C4-2B (cell line): ENCODE results near the gene OSTN.
"Not testable (repeated sequence)": the region's sequence is repeated elsewhere in the genome, so short reads cannot be mapped to it uniquely, and the experiment has no call there.

Source experiments
- H3K27ac ChIP-seq: fragments of 450-650 bp; 2 replicates; pipeline ENCODE4 v1.5.1; 2017
- ZFX ChIP-seq: fragments of 450-650 bp; IDR thresholded peaks from 2 replicates; pipeline ENCODE4 v1.6.1; 2017
- TF ChIP-seq, protein P1 (sequence below): fragments of 450-650 bp; conservative IDR thresholded peaks from 2 replicates; pipeline ENCODE4 v1.5.1; 2017; ENCODE audit warnings: mild to moderate bottlenecking

The OSTN gene

DNA sequence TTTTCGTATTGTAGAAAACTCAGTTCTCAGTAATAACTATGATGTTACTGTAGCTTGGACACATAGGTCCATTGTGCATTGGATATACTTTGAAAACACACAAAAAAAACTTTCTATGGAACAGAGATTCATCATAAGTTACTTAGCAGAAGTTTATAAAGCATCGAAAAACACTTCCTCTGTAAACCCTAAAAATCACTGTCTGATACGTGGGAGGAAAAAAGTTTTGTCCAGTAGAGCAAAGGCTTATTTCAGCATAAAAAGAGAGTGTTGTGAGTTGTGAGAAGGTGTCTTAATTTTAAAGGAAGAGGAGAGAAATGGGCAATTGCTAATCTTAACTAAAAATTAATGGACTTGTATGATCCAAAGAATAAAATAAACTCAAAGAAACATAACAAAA lies 64.8 kb downstream of the OSTN start:
- TF ChIP-seq ZFX: no peak
- TF ChIP-seq, protein P1, sequence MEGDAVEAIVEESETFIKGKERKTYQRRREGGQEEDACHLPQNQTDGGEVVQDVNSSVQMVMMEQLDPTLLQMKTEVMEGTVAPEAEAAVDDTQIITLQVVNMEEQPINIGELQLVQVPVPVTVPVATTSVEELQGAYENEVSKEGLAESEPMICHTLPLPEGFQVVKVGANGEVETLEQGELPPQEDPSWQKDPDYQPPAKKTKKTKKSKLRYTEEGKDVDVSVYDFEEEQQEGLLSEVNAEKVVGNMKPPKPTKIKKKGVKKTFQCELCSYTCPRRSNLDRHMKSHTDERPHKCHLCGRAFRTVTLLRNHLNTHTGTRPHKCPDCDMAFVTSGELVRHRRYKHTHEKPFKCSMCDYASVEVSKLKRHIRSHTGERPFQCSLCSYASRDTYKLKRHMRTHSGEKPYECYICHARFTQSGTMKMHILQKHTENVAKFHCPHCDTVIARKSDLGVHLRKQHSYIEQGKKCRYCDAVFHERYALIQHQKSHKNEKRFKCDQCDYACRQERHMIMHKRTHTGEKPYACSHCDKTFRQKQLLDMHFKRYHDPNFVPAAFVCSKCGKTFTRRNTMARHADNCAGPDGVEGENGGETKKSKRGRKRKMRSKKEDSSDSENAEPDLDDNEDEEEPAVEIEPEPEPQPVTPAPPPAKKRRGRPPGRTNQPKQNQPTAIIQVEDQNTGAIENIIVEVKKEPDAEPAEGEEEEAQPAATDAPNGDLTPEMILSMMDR: no peak
- H3K27ac ChIP-seq: no peak overlapping the region

DNA sequence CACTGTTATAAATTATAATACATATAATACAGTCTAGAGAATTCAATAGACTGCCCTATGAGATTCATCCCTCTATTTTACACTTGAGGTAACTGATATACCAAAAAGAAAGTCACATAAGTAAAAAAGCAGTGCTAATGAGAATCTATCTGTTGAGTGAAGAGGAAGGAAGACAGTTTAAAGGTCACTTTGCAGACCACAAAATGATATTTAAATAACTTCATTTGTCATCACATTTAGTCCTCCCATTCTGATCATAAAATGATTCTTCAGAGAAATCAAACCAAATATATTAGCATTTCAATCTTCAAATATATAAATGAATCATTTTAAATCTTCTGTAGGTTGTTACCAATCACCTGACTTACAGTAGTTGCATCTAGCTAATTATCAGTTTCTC lies 69.7 kb downstream of the OSTN start:
- H3K27ac ChIP-seq: no peak overlapping the region
- TF ChIP-seq, protein P1: no peak
- no peak for TF ChIP-seq ZFX

DNA sequence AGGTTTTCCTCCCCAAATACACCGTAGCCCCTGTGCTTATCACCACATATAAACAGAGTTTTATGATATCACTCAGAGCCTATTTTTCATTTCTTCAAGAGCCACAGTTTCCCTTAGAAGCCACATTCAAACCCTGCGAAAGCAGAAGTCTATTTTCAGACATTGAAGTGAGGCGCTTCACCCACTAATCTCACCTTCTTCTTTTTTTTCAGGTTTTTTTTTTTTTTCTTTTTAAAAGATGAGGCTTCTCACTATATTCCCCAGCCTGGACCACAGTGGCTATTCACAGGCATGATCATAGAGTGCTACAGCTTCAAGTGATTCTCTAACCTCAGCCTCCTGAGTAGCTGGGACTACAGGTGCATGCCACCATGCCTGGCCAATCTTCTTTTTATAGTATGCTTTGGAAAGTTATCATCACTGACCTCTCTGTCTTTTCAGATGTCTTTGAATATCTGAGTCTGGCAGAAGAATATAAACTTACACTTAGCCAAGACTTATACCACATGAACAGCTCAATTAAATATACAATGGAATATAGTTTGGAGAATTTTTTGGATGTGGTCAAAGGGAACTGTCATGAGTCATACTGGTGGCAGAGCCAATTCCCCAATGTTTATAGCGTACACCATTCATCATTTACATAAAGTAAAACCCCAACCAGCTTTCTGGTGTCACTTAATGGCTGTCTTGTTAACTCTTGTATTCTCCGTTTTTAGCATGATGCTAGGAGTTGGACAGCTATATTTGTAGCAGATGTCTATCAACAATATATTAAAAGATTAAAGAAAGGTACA lies 70.4 kb downstream of the OSTN start:
- no peak for TF ChIP-seq ZFX
- TF ChIP-seq, protein P1: no peak

DNA sequence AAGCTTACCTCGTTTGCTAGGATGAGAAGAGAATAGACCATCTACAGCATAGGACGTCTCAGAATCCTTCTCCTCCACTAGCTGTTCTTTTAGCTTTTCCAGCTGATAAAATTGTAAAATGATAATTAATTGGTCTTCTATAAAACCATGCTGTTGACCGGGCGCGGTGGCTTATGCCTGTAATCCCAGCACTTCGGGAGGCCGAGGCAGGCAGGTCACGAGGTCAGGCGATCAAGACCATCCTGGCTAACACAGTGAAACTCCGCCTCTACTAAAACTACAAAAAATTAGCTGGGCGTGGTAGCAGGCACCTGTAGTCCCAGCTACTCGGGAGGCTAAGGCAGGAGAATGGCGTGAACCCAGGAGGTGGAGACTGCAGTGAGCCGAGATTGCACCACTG lies 76.2 kb downstream of the OSTN start:
- H3K27ac ChIP-seq: not testable (repeated sequence)

More for the DNA sequence above, 70.4 kb downstream of the OSTN start:
- H3K27ac ChIP-seq: no peak overlapping the region

DNA sequence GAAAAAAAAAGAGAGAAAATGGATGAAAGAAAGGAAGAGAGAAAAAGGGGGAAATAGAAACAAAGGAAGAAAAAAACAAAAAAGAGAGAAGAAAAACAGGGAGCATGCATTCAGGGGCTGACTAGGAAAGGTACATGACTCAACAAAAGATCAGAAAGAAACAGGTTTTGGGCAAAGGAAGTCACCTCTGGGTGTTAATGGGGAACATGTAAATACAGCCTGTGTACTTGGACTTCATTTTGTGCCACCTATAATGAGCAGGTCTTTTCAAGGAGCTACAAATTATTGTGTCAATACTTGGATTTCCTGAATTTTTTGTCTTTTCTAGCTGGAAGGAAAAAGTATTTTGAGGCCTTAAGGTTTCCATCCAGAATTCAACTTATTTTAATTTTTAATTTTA lies 76.7 kb downstream of the OSTN start:
- no peak overlapping the region for H3K27ac ChIP-seq
- TF ChIP-seq, protein P1: no peak
- TF ChIP-seq ZFX: no peak

DNA sequence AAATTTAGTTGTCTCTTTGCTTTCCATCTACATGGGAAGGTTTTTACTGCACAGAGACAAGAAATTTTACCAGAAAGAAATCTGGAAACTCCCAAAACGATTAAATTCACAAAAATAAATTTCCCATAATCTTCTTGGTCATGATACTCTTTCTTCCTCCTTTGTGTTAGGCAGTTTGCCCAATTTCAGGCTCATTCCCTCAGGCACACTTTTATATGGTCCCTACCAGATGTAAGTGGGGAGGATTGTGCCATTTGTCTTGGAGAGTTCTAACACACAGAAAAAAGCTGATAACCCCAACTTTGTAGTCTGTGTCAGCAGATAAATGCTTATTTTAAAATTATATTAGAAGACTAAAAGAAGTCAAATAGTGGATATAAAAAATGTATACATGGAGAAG lies 81.1 kb downstream of the OSTN start:
- TF ChIP-seq ZFX: no peak
- TF ChIP-seq, protein P1: no peak
- H3K27ac ChIP-seq: no peak overlapping the region

DNA sequence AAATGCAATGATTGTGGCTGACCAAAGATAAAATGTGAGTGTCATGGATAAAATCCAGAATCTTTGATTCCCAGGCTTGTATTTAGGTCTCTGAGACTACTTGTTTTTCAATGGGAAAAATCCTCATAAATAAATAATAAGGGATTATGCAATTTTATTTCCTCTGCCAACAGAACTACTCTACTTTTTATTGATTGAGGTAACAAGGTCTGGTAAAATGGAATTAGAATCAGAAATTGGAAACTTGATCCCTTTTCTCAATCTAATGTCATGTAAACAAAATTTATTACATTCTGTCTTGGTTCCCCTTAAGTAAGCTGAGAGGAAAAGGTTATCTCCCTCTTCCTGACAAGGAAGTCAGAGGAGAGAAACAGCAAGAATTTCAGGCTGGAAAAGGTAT lies 81.8 kb downstream of the OSTN start:
- no peak overlapping the region for H3K27ac ChIP-seq
- TF ChIP-seq, protein P1: no peak
- TF ChIP-seq ZFX: no peak
